K562 (cell line): ENCODE data around the gene FAM53B. TPM values are rescaled to one million over a fixed set of nuclear protein-coding genes. Genes with fewer than 3 reads are reported as not detected.

Source experiments
- ATAC-seq: fragments of 200-7000 bp; cut with Tn5 transposase; 3 replicates; pipeline ENCODE4 v1.9.1; 2020; ENCODE audit warnings: moderate library complexity
- BruUV-seq: library from RNA; stranded (reverse); fragments of 400-500 nt; replicated peaks from 2 replicates; lab custom pipeline; 2021; lab: Mats Ljungman, UMichigan
- CTCF ChIA-PET: fragments of 300-600 bp; formaldehyde crosslinking; extraction: SDS; loops from one replicate; lab custom pipeline; 2021; ENCODE audit warnings: low intra/inter-chr PET ratio; lab: Yijun Ruan, JAX
- POLR2A ChIA-PET: fragments of 300-600, 350-650 bp; sonication (Branson Sonifier 250); formaldehyde crosslinking; extraction: SDS; loops from one replicate; lab custom pipeline; 2021; ENCODE audit warnings: antibody characterized with exemption, inconsistent platforms; lab: Yijun Ruan, JAX
- DNase-seq, 4 experiments: peaks; one replicate each; pipeline versions ENCODE4 v3.0.0 to v3.0.0-alpha.2; 2011 to 2018; ENCODE audit warnings: low spot score in 3 of 4, mixed read lengths in 3 of 4; ENCODE audit errors: extremely low read depth in 1 of 4
- FAIRE-seq: peaks from 2 replicates; lab custom pipeline; 2011; peaks lifted over from hg19 to GRCh38; lab: Jason Lieb, UNC
- H2AFZ ChIP-seq: 2 replicates; pipeline ENCODE4 v1.6.0; 2011; ENCODE audit warnings: low read depth, low read length, control low read depth, inconsistent platforms
- H3K27ac ChIP-seq: fragments of 200-600 bp; 3 replicates; pipeline ENCODE4 v1.8.0; 2011; ENCODE audit warnings: low read depth, mild to moderate bottlenecking, control low read depth, inconsistent platforms, low read length, moderate library complexity, mixed read lengths; ENCODE audit errors: extremely low read depth
- H3K27me3 ChIP-seq, 2 experiments: fragments of 300-600 bp in 1 of 2; 2 replicates in 1 of 2; 3 replicates in 1 of 2; pipeline versions ENCODE4 v1.6.0 to v1.8.0; 2011; ENCODE audit warnings: inconsistent platforms in 2 of 2, low read length in 2 of 2, mild to moderate bottlenecking in 1 of 2, mixed read lengths in 1 of 2, moderate library complexity in 1 of 2; ENCODE audit not compliant: control insufficient read depth in 2 of 2, insufficient read depth in 2 of 2
- H3K36me3 ChIP-seq: fragments of 300-600 bp; 3 replicates; pipeline ENCODE4 v1.8.0; 2011; ENCODE audit warnings: mild to moderate bottlenecking, low read length, inconsistent platforms; ENCODE audit not compliant: control insufficient read depth, insufficient read depth
- H3K4me1 ChIP-seq, 2 experiments: fragments of 200-600 bp in 1 of 2; replicated peaks in 1 of 2; 2 replicates in 1 of 2; 3 replicates in 1 of 2; pipeline versions ENCODE4 v1.5.1 to v1.8.0; 2011; ENCODE audit warnings: inconsistent platforms in 2 of 2, low read length in 2 of 2, mild to moderate bottlenecking in 1 of 2, mixed read lengths in 1 of 2, moderate library complexity in 1 of 2; ENCODE audit not compliant: control insufficient read depth in 2 of 2, insufficient read depth in 2 of 2
- H3K4me2 ChIP-seq: 2 replicates; pipeline ENCODE4 v1.6.1; 2011; ENCODE audit warnings: low read length, control low read depth, inconsistent platforms, mixed read lengths; ENCODE audit not compliant: insufficient read depth
- H3K4me3 ChIP-seq: fragments of 200-600 bp; sonication (generic), shearing (Covaris generic); 2 replicates; pipeline ENCODE4 v1.5.1; 2016; ENCODE audit warnings: control low read depth, inconsistent platforms
- H3K79me2 ChIP-seq: fragments of 200-600 bp; 3 replicates; pipeline ENCODE4 v1.8.0; 2011; ENCODE audit warnings: low read length, inconsistent platforms; ENCODE audit not compliant: control insufficient read depth, insufficient read depth
- H3K9ac ChIP-seq, 2 experiments: 2 replicates each; pipeline versions ENCODE4 v1.6.0 to v1.6.1; 2011; ENCODE audit warnings: low read depth in 2 of 2, low read length in 2 of 2, control low read depth in 1 of 2, inconsistent platforms in 1 of 2, mild to moderate bottlenecking in 1 of 2, mixed read lengths in 1 of 2; ENCODE audit not compliant: insufficient read depth in 1 of 2
- H3K9me1 ChIP-seq: one replicate; pipeline ENCODE4 v1.6.0; 2011; ENCODE audit warnings: inconsistent platforms, mild to moderate bottlenecking, low read length, moderate library complexity; ENCODE audit not compliant: control insufficient read depth, insufficient read depth
- H3K9me3 ChIP-seq: replicated peaks from 2 replicates; pipeline ENCODE4 v1.5.1; 2011; ENCODE audit warnings: low read depth, low read length, inconsistent platforms; ENCODE audit not compliant: control insufficient read depth, insufficient read depth
- H4K20me1 ChIP-seq: replicated peaks from 2 replicates; pipeline ENCODE4 v1.6.1; 2011; ENCODE audit warnings: low read length, inconsistent platforms, mixed read lengths; ENCODE audit not compliant: control insufficient read depth, insufficient read depth
- ATF3 ChIP-seq, 2 experiments: fragments of 450-650 bp in 1 of 2; sonication (generic) in 1 of 2; formaldehyde crosslinking in 1 of 2; IDR thresholded peaks in 1 of 2; conservative IDR thresholded peaks in 1 of 2; 2 replicates each; pipeline versions ENCODE4 v1.6.1 to v1.8.1; 2016 to 2023; ENCODE audit warnings: mild to moderate bottlenecking in 2 of 2, moderate library complexity in 2 of 2, inconsistent platforms in 1 of 2, missing genetic modification reagents in 1 of 2
- BHLHE40 ChIP-seq: IDR thresholded peaks from 2 replicates; pipeline ENCODE4 v1.6.1; 2011; ENCODE audit warnings: low read length, improper control_type of control experiment
- C11orf30 ChIP-seq: fragments of 450-650 bp; IDR thresholded peaks from 2 replicates; pipeline ENCODE4 v1.6.1; 2016; ENCODE audit warnings: low read depth, mild to moderate bottlenecking
- CEBPG ChIP-seq, 3 experiments: fragments of 200-800 bp in 1 of 3; sonication (Bioruptor generic) in 1 of 3; sonication (generic) in 1 of 3; formaldehyde crosslinking in 1 of 3; IDR thresholded peaks in 2 of 3; conservative IDR thresholded peaks in 1 of 3; 2 replicates each; pipeline versions ENCODE4 v1.6.1 to v1.8.0; 2016 to 2022; ENCODE audit warnings: missing compliant biosample characterization in 2 of 3, missing genetic modification characterization in 2 of 3, mild to moderate bottlenecking in 1 of 3, missing genetic modification reagents in 1 of 3
- CREM ChIP-seq: IDR thresholded peaks from 2 replicates; pipeline ENCODE4 v1.6.1; 2014; ENCODE audit warnings: antibody characterized with exemption, low read depth
- DNMT1 ChIP-seq: fragments of 450-650 bp; IDR thresholded peaks from 2 replicates; pipeline ENCODE4 v1.6.1; 2016; ENCODE audit warnings: antibody characterized with exemption, mild to moderate bottlenecking
- ESRRA ChIP-seq: fragments of 450-650 bp; IDR thresholded peaks from 2 replicates; pipeline ENCODE4 v1.6.1; 2014; ENCODE audit warnings: low read depth, mild to moderate bottlenecking, moderate library complexity, borderline replicate concordance
- HMG20B ChIP-seq: fragments of 250-450 bp; sonication (Bioruptor Pico); IDR thresholded peaks from 2 replicates; pipeline ENCODE4 v1.5.0; 2021; ENCODE audit warnings: mild to moderate bottlenecking
- L3MBTL2 ChIP-seq: fragments of 450-650 bp; IDR thresholded peaks from 2 replicates; pipeline ENCODE4 v1.6.1; 2016; ENCODE audit warnings: mild to moderate bottlenecking, moderate library complexity
- MEIS2 ChIP-seq: fragments of 450-650 bp; IDR thresholded peaks from 2 replicates; pipeline ENCODE4 v1.6.1; 2014; ENCODE audit warnings: mild to moderate bottlenecking; ENCODE audit not compliant: partially characterized antibody
- SRF ChIP-seq, 2 experiments: fragments of 250-450, 450-650 bp in 1 of 2; sonication (Bioruptor Pico) in 1 of 2; sonication (generic) in 1 of 2; formaldehyde crosslinking; IDR thresholded peaks; 2 replicates each; pipeline versions ENCODE4 v1.5.0 to v1.5.1; 2020 to 2022; ENCODE audit warnings: mild to moderate bottlenecking in 1 of 2, missing genetic modification reagents in 1 of 2
- WGBS: fragments of 100-300 bp; shearing (Covaris generic); methylation state at CpG from one replicate; pipeline ENCODE4 v1.1.6; 2016; ENCODE audit warnings: low coverage, mixed read lengths; ENCODE audit not compliant: insufficient coverage; ENCODE audit errors: missing lambda C conversion rate; 5-methylcytosine and 5-hydroxymethylcytosine counted together
- in situ Hi-C: fragments of 300-500 bp; cut with MboI; formaldehyde crosslinking; loops from 4 replicates; pipeline ENCODE4 v1.15.0; 2018; ENCODE audit warnings: inconsistent platforms, mixed read lengths
- intact Hi-C: fragments of 100-400 bp; cut with micrococcal nuclease; formaldehyde crosslinking; loops from 2 replicates; pipeline ENCODE4 v1.14.2; 2022
- polyA plus RNA-seq, 8 experiments: library from polyadenylated mRNA; depleted of rRNA in 4 of 8; stranded (reverse) in 5 of 8; unstranded in 3 of 8; fragments of >200 nt; fragmentation: Nextera tagmentation in 2 of 8; fragmentation: Illumina TruSeq in 1 of 8; extraction: Ambion mirVana in 2 of 8; extraction: Trizol in 1 of 8; gene quantifications; 2 replicates each; pipeline versions ENCODE4 v1.2.1 to v1.2.3, GENCODE V29; 2011 to 2014; ENCODE audit warnings: inconsistent platforms in 1 of 8, missing spikeins in 1 of 8
- total RNA-seq, 7 experiments: library from RNA; depleted of rRNA in 6 of 7; stranded (reverse); fragments of >200 nt in 6 of 7; fragmentation: Illumina TruSeq in 2 of 7; extraction: Trizol in 2 of 7; gene quantifications; 2 replicates each; pipeline versions ENCODE4 v1.2.1 to v1.2.3, GENCODE V29; 2011 to 2021; ENCODE audit warnings: low replicate concordance in 1 of 7

Gene FAM53B
- total and polyA plus RNA-seq, 9 of the 15 experiments (the other 6 are each of a cell fraction or from before 2014, with no cell fraction given) = 0.03 to 16.5 (median 5.0) TPM

- TF ChIP-seq DNMT1 = no peak
- TF ChIP-seq, all 486 proteins: peak for 0
- Histone ChIP-seq H3K4me1 (peaks cover 22 to 44% of the 10 kb centered on the region in 2 experiments), H3K4me3 (no peak overlapping the region), H3K27ac (no peak overlapping the region), H3K27me3 (no peaks in the 10 kb centered on the region), H3K4me2 (no peak overlapping the region), H2AFZ (no peak overlapping the region), H3K9me1 (peaks cover 3% of the 10 kb centered on the region), H3K9ac (peak overlapping the region in 1 of 2 experiments; percentile 45; a peak in 1 of 4 replicates), H4K20me1 (0 out of 2 replicates have a peak, but pooled peaks cover 9% of the 10 kb centered on the region), H3K79me2 (peaks cover 10% of the 10 kb centered on the region), H3K36me3 (peaks cover 14% of the 10 kb centered on the region; the same call in 2 of the 3 replicates), H3K9me3 (no peaks in the 10 kb centered on the region)
- BruUV-seq = no TSS peak
- FAIRE-seq = no peak
- in situ Hi-C loops (no loop called here), intact Hi-C loops (loop anchor here (5.0 to 10.0 kb wide), 3 partner anchors 70 to 127 kb away; partner anchors contain the start of gene FAM53B)
- no peak for ATAC-seq
- POLR2A ChIA-PET = interaction anchor here (1.0 to 1.7 kb wide), 2 partner anchors 14 to 70 kb away, joined by 4 to 5 read pairs; no protein-coding TSS in a partner anchor
- CTCF ChIA-PET = no interaction called here
- 88% methylated on average over 12 of the region's 16 CpGs for WGBS
- no peak for DNase-seq
Measured at GRCh38 chr10:124672181-124672638, 72.0 kb downstream of the FAM53B start.

- FAIRE-seq = peak; percentile 87
- H3K9me1 ChIP-seq = peaks cover 3% of the 10 kb centered on the region
- H3K4me3 ChIP-seq = no peak overlapping the region
- H3K9me3 ChIP-seq = no peaks in the 10 kb centered on the region
- in situ Hi-C loops = no loop called here
- WGBS = 21% methylated on average over 8 of the region's 8 CpGs
- no peak overlapping the region; a peak in 1 of 4 replicates for H3K9ac ChIP-seq
- DNase-seq = peak; percentile 80 to 87 (median 86)
- ChIA-PET CTCF (interaction anchor here (0.6 kb wide), 1 partner anchor 85 kb away, joined by 3 read pairs; no protein-coding TSS in a partner anchor), POLR2A (interaction anchor here (0.6 to 1.7 kb wide), 6 partner anchors 15 to 239 kb away, joined by 3 to 5 read pairs (median 4); no protein-coding TSS in a partner anchor)
- H3K4me1 ChIP-seq = peaks cover 22 to 49% of the 10 kb centered on the region in 2 experiments
- 0 out of 3 replicates have a peak overlapping the region, but pooled peaks have one; percentile 28 for H3K27ac ChIP-seq
- no peak overlapping the region for H3K4me2 ChIP-seq
- H3K36me3 ChIP-seq = peaks cover 16% of the 10 kb centered on the region; the same call in 2 of the 3 replicates
- H3K79me2 ChIP-seq = peaks cover 10% of the 10 kb centered on the region
- BruUV-seq = no TSS peak
- no peaks in the 10 kb centered on the region for H3K27me3 ChIP-seq
- H2AFZ ChIP-seq = no peak overlapping the region
- intact Hi-C loops = loop anchor here (1.0 to 10.0 kb wide), 6 partner anchors 23 to 127 kb away; partner anchors contain the start of gene FAM53B
- ATAC-seq = peak; percentile 99
- 0 out of 2 replicates have a peak, but pooled peaks cover 9% of the 10 kb centered on the region for H4K20me1 ChIP-seq
- peak in 1 of 2 experiments; percentile 54; a peak in 1 of 4 replicates for TF ChIP-seq SRF (CRISPR knock-in tag; IDR thresholded peaks at IDR 0.05)
- peak; percentile 22; the same call in 1 of the 2 replicates for TF ChIP-seq ATF3 (IDR thresholded peaks at IDR 0.05)
- no peak for TF ChIP-seq ATF3 (CRISPR knock-in tag; conservative IDR thresholded peaks at IDR 0.05)
- 0 out of 2 replicates have a peak, but pooled peaks have one; percentile 33 for TF ChIP-seq L3MBTL2
- peak; percentile 39; the same call in 1 of the 2 replicates for TF ChIP-seq ESRRA
- TF ChIP-seq MEIS2 = peak; percentile 65
- TF ChIP-seq HMG20B (CRISPR knock-in tag) = no peak
- TF ChIP-seq CREM = peak; percentile 31; the same call in 1 of the 2 replicates
- TF ChIP-seq BHLHE40 = no peak
- TF ChIP-seq C11orf30 = no peak
- TF ChIP-seq CEBPG (CRISPR knock-in tag; IDR thresholded peaks at IDR 0.05) = no peak
- TF ChIP-seq CEBPG (tag; conservative IDR thresholded peaks at IDR 0.05 in 1 of 2, IDR thresholded peaks at IDR 0.05 in 1 of 2) = peak; percentile 35 to 42; a peak in 1 of 4 replicates
Measured at GRCh38 chr10:124671486-124672075, 72.6 kb downstream of the FAM53B start.
